HEK293 (cell line): ENCODE results near the gene TNFRSF4.

Experiments
- CTCF ChIA-PET: fragments of 350-600 bp; formaldehyde crosslinking; extraction: SDS; loops from one replicate; lab custom pipeline; 2021; ENCODE audit warnings: antibody characterized with exemption; lab: Yijun Ruan, JAX
- POLR2A ChIA-PET: fragments of 300-600 bp; formaldehyde crosslinking; extraction: SDS; loops from one replicate; lab custom pipeline; 2020; ENCODE audit warnings: antibody characterized with exemption, inconsistent platforms; lab: Yijun Ruan, JAX
- H3K27ac ChIP-seq: fragments of 200-500 bp; sonication (Bioruptor generic); 2 replicates; pipeline ENCODE4 v1.5.1; 2014; ENCODE audit warnings: low read depth, low read length, control low read depth, inconsistent platforms; ENCODE audit errors: extremely low read depth
- H3K36me3 ChIP-seq, 2 experiments: fragments of 200-500 bp in 1 of 2; sonication (Bioruptor generic) in 1 of 2; 1 replicate in 1 of 2; 2 replicates in 1 of 2; pipeline ENCODE4 v1.5.1; 2014 to 2017; ENCODE audit warnings: inconsistent platforms in 2 of 2, low read length in 2 of 2; ENCODE audit not compliant: control insufficient read depth in 2 of 2, insufficient read depth in 1 of 2
- H3K4me1 ChIP-seq: fragments of 200-500 bp; sonication (Bioruptor generic); 2 replicates; pipeline ENCODE4 v1.5.1; 2014; ENCODE audit warnings: mild to moderate bottlenecking, low read length, inconsistent platforms; ENCODE audit not compliant: control insufficient read depth, insufficient read depth
- H3K4me3 ChIP-seq: 2 replicates; pipeline ENCODE4 v1.5.1; 2011; ENCODE audit warnings: low read depth, mild to moderate bottlenecking, control low read depth, low read length, moderate library complexity
- H3K9me3 ChIP-seq: fragments of 200-500 bp; sonication (Bioruptor generic); 2 replicates; pipeline ENCODE4 v1.5.1; 2014; ENCODE audit warnings: low read depth, low read length, inconsistent platforms; ENCODE audit not compliant: control insufficient read depth, insufficient read depth
- AEBP2 ChIP-seq: fragments of 450-650 bp; formaldehyde crosslinking; IDR thresholded peaks from 2 replicates; pipeline ENCODE4 v1.5.1; 2016; ENCODE audit warnings: missing biosample characterization, missing genetic modification characterization, borderline replicate concordance
- BCL11A ChIP-seq: fragments of 450-650 bp; formaldehyde crosslinking; IDR thresholded peaks from 2 replicates; pipeline ENCODE4 v1.5.1; 2016; ENCODE audit warnings: low read depth, missing biosample characterization, missing genetic modification characterization
- GLI2 ChIP-seq: fragments of 450-650 bp; formaldehyde crosslinking; IDR thresholded peaks from 2 replicates; pipeline ENCODE4; 2017; ENCODE audit warnings: missing biosample characterization, missing genetic modification characterization, low read depth, borderline replicate concordance
- GLIS2 ChIP-seq: fragments of 450-650 bp; formaldehyde crosslinking; IDR thresholded peaks from 2 replicates; pipeline ENCODE4 v1.5.1; 2016; ENCODE audit warnings: missing biosample characterization, missing genetic modification characterization
- HIC1 ChIP-seq: fragments of 450-650 bp; formaldehyde crosslinking; IDR thresholded peaks from 2 replicates; pipeline ENCODE4 v1.5.1; 2016; ENCODE audit warnings: missing biosample characterization, missing genetic modification characterization
- HOXC10 ChIP-seq: sonication (generic); formaldehyde crosslinking; IDR thresholded peaks from 2 replicates; pipeline ENCODE4 v1.8.1; 2023; ENCODE audit warnings: mild to moderate bottlenecking, missing genetic modification reagents
- INSM2 ChIP-seq: fragments of 450-650 bp; formaldehyde crosslinking; IDR thresholded peaks from 2 replicates; pipeline ENCODE4 v1.5.1; 2016; ENCODE audit warnings: missing biosample characterization, missing genetic modification characterization
- PATZ1 ChIP-seq: fragments of 450-650 bp; formaldehyde crosslinking; IDR thresholded peaks from 2 replicates; pipeline ENCODE4 v1.5.1; 2016; ENCODE audit warnings: missing biosample characterization, missing genetic modification characterization
- PRDM4 ChIP-seq: fragments of 450-650 bp; formaldehyde crosslinking; IDR thresholded peaks from 2 replicates; pipeline ENCODE4 v1.5.1; 2017; ENCODE audit warnings: missing biosample characterization, missing genetic modification characterization
- ZBTB44 ChIP-seq: fragments of 450-650 bp; IDR thresholded peaks from 2 replicates; pipeline ENCODE4 v1.5.1; 2018; ENCODE audit warnings: missing biosample characterization, mild to moderate bottlenecking, missing genetic modification characterization
- ZBTB7A ChIP-seq: fragments of 450-650 bp; formaldehyde crosslinking; IDR thresholded peaks from 2 replicates; pipeline ENCODE4 v1.5.1; 2016; ENCODE audit warnings: low read depth, missing biosample characterization, missing genetic modification characterization
- ZIC2 ChIP-seq: fragments of 450-650 bp; formaldehyde crosslinking; IDR thresholded peaks from 2 replicates; pipeline ENCODE4 v1.5.1; 2016; ENCODE audit warnings: missing biosample characterization, missing genetic modification characterization
- ZNF174 ChIP-seq: fragments of 450-650 bp; formaldehyde crosslinking; IDR thresholded peaks from 2 replicates; pipeline ENCODE4 v1.5.0; 2017; ENCODE audit warnings: missing biosample characterization, mild to moderate bottlenecking, missing genetic modification characterization
- ZNF350 ChIP-seq: fragments of 450-650 bp; formaldehyde crosslinking; IDR thresholded peaks from 2 replicates; pipeline ENCODE4 v1.5.0; 2017; ENCODE audit warnings: missing biosample characterization, mild to moderate bottlenecking, missing genetic modification characterization
- ZNF391 ChIP-seq: fragments of 450-650 bp; formaldehyde crosslinking; IDR thresholded peaks from 2 replicates; pipeline ENCODE4 v1.5.1; 2016; ENCODE audit warnings: low read depth, missing biosample characterization, missing genetic modification characterization, borderline replicate concordance
- ZNF48 ChIP-seq: fragments of 450-650 bp; formaldehyde crosslinking; IDR thresholded peaks from 2 replicates; pipeline ENCODE4 v1.5.1; 2016; ENCODE audit warnings: missing biosample characterization, missing genetic modification characterization
- ZNF488 ChIP-seq: fragments of 450-650 bp; formaldehyde crosslinking; IDR thresholded peaks from 2 replicates; pipeline ENCODE4 v1.5.1; 2016; ENCODE audit warnings: missing biosample characterization, missing genetic modification characterization
- ZNF530 ChIP-seq: fragments of 450-650 bp; formaldehyde crosslinking; IDR thresholded peaks from 2 replicates; pipeline ENCODE4 v1.5.1; 2016; ENCODE audit warnings: low read depth, missing biosample characterization, missing genetic modification characterization
- ZNF561 ChIP-seq: fragments of 450-650 bp; IDR thresholded peaks from 2 replicates; pipeline ENCODE4 v1.5.1; 2018; ENCODE audit warnings: missing biosample characterization, missing genetic modification characterization, borderline replicate concordance
- ZNF571 ChIP-seq: fragments of 450-650 bp; formaldehyde crosslinking; IDR thresholded peaks from 2 replicates; pipeline ENCODE4 v1.5.0; 2017; ENCODE audit warnings: missing biosample characterization, missing genetic modification characterization
- ZNF654 ChIP-seq: fragments of 450-650 bp; formaldehyde crosslinking; IDR thresholded peaks from 2 replicates; pipeline ENCODE4 v1.5.1; 2016; ENCODE audit warnings: low read depth, missing biosample characterization, missing genetic modification characterization
- ZNF776 ChIP-seq: fragments of 450-650 bp; formaldehyde crosslinking; IDR thresholded peaks from 2 replicates; pipeline ENCODE4 v1.5.0; 2017; ENCODE audit warnings: missing biosample characterization, missing genetic modification characterization, borderline replicate concordance

The TNFRSF4 gene

GRCh38 chr1:1244192-1244811, 30.3 kb upstream of the TNFRSF4 start (continued):
- TF ChIP-seq ZNF530: no peak
- TF ChIP-seq ZNF654 (tag by site-specific recombination): no peak
- TF ChIP-seq ZNF571: no peak
- TF ChIP-seq HOXC10 (CRISPR knock-in tag): no peak
- TF ChIP-seq ZNF174: no peak
- TF ChIP-seq GLIS2 (tag by site-specific recombination): no peak
- peak; percentile 29 for TF ChIP-seq HIC1 (tag by site-specific recombination)
- TF ChIP-seq ZNF391 (tag by site-specific recombination): no peak
- TF ChIP-seq GLI2: no peak
- TF ChIP-seq INSM2 (tag by site-specific recombination): no peak
- TF ChIP-seq ZNF488: no peak
- 0 out of 2 replicates have a peak, but pooled peaks have one; percentile 18 for TF ChIP-seq PATZ1
- TF ChIP-seq ZBTB44 (tag by site-specific recombination): no peak
- TF ChIP-seq ZBTB7A (tag by site-specific recombination): peak; percentile 70; the same call in 1 of the 2 replicates
- TF ChIP-seq ZNF48 (tag by site-specific recombination): no peak
- no peak for TF ChIP-seq ZNF561 (tag by site-specific recombination)

DNA sequence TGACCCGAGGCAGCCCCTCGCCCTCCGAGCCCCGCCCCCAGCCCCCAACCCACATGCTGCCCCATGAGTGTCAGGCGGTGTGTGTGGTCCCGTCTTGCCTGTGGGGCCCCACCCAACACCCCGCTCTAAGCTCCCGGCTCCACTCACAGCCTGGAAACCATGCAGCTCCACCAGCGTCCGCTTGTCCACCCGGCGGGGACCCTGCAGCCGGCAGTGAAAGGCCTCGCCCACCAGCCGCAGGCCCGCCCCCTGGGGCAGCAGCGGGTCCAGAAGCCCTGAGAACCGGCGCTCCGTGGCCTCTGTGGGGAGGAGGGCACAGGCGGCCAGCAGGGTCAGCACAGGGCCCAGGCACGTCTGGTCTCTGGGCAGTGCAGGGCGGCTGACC, 29.8 kb upstream of the TNFRSF4 start:
- Histone ChIP-seq H3K9me3 (no peaks in the 10 kb centered on the region), H3K36me3 (no peaks in the 10 kb centered on the region), H3K27ac (no peak overlapping the region), H3K4me1 (no peaks in the 10 kb centered on the region), H3K4me3 (no peak overlapping the region)
- CTCF ChIA-PET: no interaction called here
- POLR2A ChIA-PET: no interaction called here
- no peak for TF ChIP-seq ZNF561 (tag by site-specific recombination)
- no peak for TF ChIP-seq PRDM4 (tag by site-specific recombination)
- TF ChIP-seq ZNF776 (tag by site-specific recombination): no peak
- no peak for TF ChIP-seq INSM2 (tag by site-specific recombination)
- TF ChIP-seq ZNF350 (tag by site-specific recombination): no peak
- no peak for TF ChIP-seq AEBP2 (tag by site-specific recombination)
- peak; percentile 26; the same call in 1 of the 2 replicates for TF ChIP-seq BCL11A
- TF ChIP-seq ZIC2 (tag by site-specific recombination): 0 out of 2 replicates have a peak, but pooled peaks have one; percentile 29
